ENCODE data around the gene LARP6. TPM values are rescaled to one million over a fixed set of nuclear protein-coding genes. Genes with fewer than 3 reads are reported as not detected.

LARP6 gene
- total and polyA plus RNA-seq, 2 of the 13 experiments (the other 11 are each of a cell fraction or from before 2014, with no cell fraction given) = 2.9 to 8.2 TPM

- no peak for TF ChIP-seq ETV6 (CRISPR knock-in tag; conservative IDR thresholded peaks at IDR 0.05)
- TF ChIP-seq FOXM1 (CRISPR knock-in tag; IDR thresholded peaks at IDR 0.05) = no peak
- TF ChIP-seq ZBTB1 (CRISPR knock-in tag; IDR thresholded peaks at IDR 0.05; ENCODE audit: borderline replicate concordance) = no peak
- no peak for TF ChIP-seq ZIK1 (CRISPR knock-in tag; IDR thresholded peaks at IDR 0.05; ENCODE audit: borderline replicate concordance, low read depth)
- no peak for TF ChIP-seq MXD1 (CRISPR knock-in tag; IDR thresholded peaks at IDR 0.05)
- no peak for TF ChIP-seq KLF13 (CRISPR knock-in tag; IDR thresholded peaks at IDR 0.05)
- TF ChIP-seq ZNF230 (CRISPR knock-in tag; IDR thresholded peaks at IDR 0.05) = no peak
- peak; percentile 84 for TF ChIP-seq HNF4A (CRISPR knock-in tag; IDR thresholded peaks at IDR 0.05)
- TF ChIP-seq, protein P1, sequence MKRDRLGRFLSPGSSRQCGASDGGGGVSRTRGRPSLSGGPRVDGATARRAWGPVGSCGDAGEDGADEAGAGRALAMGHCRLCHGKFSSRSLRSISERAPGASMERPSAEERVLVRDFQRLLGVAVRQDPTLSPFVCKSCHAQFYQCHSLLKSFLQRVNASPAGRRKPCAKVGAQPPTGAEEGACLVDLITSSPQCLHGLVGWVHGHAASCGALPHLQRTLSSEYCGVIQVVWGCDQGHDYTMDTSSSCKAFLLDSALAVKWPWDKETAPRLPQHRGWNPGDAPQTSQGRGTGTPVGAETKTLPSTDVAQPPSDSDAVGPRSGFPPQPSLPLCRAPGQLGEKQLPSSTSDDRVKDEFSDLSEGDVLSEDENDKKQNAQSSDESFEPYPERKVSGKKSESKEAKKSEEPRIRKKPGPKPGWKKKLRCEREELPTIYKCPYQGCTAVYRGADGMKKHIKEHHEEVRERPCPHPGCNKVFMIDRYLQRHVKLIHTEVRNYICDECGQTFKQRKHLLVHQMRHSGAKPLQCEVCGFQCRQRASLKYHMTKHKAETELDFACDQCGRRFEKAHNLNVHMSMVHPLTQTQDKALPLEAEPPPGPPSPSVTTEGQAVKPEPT (CRISPR knock-in tag; IDR thresholded peaks at IDR 0.05; ENCODE audit: low read depth) = no peak
- no peak for TF ChIP-seq ZNF580 (CRISPR knock-in tag; IDR thresholded peaks at IDR 0.05; ENCODE audit: borderline replicate concordance, low read depth)
- no peak for TF ChIP-seq HINFP (CRISPR knock-in tag; IDR thresholded peaks at IDR 0.05; ENCODE audit: low read depth)
- no peak for TF ChIP-seq ZNF773 (CRISPR knock-in tag; IDR thresholded peaks at IDR 0.05; ENCODE audit: borderline replicate concordance)
- TF ChIP-seq, protein P2, sequence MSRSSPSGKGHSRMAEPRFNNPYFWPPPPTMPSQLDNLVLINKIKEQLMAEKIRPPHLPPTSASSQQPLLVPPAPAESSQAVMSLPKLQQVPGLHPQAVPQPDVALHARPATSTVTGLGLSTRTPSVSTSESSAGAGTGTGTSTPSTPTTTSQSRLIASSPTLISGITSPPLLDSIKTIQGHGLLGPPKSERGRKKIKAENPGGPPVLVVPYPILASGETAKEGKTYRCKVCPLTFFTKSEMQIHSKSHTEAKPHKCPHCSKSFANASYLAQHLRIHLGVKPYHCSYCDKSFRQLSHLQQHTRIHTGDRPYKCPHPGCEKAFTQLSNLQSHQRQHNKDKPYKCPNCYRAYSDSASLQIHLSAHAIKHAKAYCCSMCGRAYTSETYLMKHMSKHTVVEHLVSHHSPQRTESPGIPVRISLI (CRISPR knock-in tag; IDR thresholded peaks at IDR 0.05; ENCODE audit: borderline replicate concordance) = no peak
- TF ChIP-seq, protein P3, sequence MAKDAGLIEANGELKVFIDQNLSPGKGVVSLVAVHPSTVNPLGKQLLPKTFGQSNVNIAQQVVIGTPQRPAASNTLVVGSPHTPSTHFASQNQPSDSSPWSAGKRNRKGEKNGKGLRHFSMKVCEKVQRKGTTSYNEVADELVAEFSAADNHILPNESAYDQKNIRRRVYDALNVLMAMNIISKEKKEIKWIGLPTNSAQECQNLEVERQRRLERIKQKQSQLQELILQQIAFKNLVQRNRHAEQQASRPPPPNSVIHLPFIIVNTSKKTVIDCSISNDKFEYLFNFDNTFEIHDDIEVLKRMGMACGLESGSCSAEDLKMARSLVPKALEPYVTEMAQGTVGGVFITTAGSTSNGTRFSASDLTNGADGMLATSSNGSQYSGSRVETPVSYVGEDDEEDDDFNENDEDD (CRISPR knock-in tag; IDR thresholded peaks at IDR 0.05; ENCODE audit: borderline replicate concordance) = no peak
- TF ChIP-seq CCDC6 (CRISPR knock-in tag; IDR thresholded peaks at IDR 0.05) = no peak
- TF ChIP-seq KDM3A (CRISPR knock-in tag; IDR thresholded peaks at IDR 0.05; ENCODE audit: low read depth) = no peak
- no peak for TF ChIP-seq MXI1 (IDR thresholded peaks at IDR 0.05; ENCODE audit: borderline replicate concordance, low read depth, low read length)
- TF ChIP-seq ZNF883 (CRISPR knock-in tag; IDR thresholded peaks at IDR 0.05; ENCODE audit: not compliant biosample characterization) = no peak
- no peak for TF ChIP-seq SP1 (IDR thresholded peaks at IDR 0.05)
- no peak for TF ChIP-seq SP1 (CRISPR knock-in tag; IDR thresholded peaks at IDR 0.05)
- TF ChIP-seq IRF2 (CRISPR knock-in tag; IDR thresholded peaks at IDR 0.05) = peak; percentile 60; the same call in 1 of the 2 replicates
- TF ChIP-seq U2AF2 (IDR thresholded peaks at IDR 0.05; ENCODE audit: low read depth, low read length) = no peak
- TF ChIP-seq ZNF577 (CRISPR knock-in tag; IDR thresholded peaks at IDR 0.05; ENCODE audit: borderline replicate concordance, low read depth) = no peak
Measured at GRCh38 chr15:70788114-70789049, 65.6 kb downstream of the LARP6 start (continued).
